Medulla oblongata (tissue), 1 donor: ENCODE data around the gene RPUSD2.

Experiments
- DNase-seq: peaks from one replicate; pipeline ENCODE4 v3.0.0-alpha.2; 2015; ENCODE audit errors: extremely low spot score

RPUSD2 gene, protein sequence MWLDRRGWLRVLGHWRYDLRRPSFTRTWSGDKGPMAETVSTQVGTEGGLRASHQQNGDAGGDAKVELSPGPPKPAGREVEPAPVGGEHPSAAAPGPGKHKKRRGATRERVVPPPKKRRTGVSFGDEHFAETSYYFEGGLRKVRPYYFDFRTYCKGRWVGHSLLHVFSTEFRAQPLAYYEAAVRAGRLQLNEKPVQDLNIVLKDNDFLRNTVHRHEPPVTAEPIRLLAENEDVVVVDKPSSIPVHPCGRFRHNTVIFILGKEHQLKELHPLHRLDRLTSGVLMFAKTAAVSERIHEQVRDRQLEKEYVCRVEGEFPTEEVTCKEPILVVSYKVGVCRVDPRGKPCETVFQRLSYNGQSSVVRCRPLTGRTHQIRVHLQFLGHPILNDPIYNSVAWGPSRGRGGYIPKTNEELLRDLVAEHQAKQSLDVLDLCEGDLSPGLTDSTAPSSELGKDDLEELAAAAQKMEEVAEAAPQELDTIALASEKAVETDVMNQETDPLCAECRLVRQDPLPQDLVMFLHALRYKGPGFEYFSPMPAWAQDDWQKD

DNA sequence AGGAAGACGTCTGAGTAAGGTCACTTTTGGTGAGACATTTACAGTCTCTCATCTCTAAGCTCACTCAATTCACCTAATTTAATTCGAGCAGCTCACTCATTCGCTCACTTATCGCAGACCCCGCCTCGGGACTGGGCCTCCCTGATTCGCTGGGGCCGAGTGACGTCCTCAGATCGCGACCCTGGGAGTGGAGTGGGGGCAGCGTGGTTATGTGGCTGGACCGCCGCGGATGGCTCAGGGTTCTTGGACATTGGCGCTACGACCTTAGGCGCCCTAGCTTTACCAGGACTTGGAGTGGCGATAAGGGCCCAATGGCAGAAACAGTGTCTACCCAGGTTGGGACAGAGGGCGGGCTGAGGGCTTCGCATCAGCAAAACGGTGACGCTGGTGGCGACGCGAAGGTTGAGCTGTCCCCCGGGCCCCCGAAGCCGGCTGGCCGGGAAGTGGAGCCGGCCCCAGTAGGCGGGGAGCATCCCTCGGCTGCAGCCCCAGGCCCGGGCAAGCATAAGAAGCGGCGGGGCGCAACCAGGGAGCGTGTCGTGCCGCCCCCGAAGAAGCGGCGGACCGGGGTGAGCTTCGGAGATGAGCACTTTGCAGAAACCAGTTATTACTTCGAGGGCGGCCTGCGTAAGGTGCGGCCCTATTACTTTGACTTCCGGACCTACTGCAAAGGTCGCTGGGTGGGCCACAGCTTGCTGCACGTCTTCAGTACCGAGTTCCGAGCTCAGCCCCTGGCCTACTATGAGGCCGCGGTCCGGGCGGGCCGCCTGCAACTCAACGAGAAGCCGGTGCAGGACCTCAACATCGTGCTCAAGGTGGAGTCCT, at the start of gene RPUSD2:
TSS of gene RPUSD2 (plus strand) at position 171 of the 825 bp plus-strand sequence. CDS start at position 210, 39 bp downstream.
- DNase-seq: peak; percentile 96

DNA sequence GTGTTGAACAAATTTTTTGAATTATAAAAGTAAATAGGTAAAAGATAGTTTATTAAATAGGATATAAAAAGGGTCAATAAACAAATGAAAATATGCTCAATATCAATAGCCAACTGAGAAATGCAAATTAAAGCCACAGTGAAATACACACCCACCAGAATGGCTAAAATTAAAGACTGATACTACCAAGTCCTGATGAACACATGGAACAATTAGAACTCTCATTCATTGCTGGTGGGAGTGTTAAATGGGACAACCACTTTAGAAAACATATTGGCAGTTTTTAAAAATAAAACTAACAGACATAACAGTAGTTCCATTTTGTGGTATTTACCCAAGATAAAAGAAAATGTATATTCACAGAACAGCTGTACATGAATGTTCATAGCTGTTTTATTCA, 45.5 kb upstream of the RPUSD2 start:
- DNase-seq: no peak

DNA sequence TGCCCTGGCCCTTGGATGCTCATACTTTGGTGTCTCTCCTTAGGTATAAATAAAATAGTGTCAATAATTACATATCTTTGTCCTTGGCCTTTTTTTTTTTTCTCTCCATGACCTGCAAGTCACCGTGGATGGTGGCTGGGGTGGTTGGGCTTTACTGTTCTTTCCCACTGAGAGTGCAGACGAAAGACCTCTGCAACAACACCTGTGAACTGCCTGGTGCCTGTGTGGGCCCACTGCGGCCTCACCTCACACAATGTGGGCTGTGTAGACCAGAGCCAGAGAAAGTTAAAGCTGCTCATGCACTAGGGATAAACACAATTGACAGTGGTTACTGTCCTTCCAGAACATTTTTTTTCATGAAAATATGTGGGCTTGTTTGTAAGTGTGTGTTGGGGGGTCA, 43.2 kb upstream of the RPUSD2 start:
- DNase-seq: no peak

DNA sequence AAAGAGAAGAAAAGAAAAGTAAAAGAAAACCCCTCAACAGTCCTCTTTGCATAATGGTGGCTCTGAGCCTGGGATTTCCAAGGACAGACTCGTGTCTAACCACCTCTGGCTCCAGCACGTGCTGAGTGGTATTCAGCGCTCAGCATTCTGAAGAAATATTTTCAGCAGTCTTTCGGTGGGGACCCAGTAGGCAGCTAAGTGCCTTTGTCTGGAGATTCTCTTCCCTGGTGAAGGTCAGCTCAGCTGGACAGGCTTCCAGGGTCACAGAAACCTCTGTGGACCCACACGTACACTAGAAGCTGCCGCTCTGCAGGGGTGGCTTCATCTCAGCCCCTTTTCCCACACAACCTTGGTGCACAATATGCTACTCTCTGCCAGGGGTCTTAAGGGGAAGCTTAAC, 40.3 kb upstream of the RPUSD2 start:
- no peak for DNase-seq

DNA sequence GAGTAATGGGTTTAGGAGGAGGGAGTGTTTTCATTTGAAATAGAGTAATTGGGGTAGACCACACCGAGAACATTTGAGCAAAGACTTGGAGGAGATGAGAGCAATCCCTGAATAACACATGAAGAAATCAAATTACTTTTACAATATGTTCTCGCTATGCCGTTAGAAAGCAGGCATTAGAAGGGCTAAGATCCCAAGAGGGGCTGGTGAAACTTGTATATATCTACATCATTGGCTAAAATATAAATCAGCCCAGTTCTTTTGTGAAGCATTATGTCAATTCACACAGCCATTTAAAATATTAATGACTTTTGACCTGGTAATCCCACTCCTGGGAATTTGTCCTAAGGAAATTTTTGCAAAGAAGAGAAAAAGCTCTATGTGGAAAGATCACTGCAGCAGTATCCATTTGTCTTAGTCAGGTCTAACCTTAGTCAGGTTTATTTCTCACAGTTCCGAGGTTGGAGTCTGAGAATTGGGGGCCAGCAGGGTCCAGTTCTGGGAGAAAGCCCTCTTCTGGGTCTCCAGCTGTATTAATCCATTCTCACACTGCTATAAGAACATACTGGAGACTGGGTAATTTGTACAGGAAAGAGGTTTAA, 35.2 kb upstream of the RPUSD2 start:
- no peak for DNase-seq

DNA sequence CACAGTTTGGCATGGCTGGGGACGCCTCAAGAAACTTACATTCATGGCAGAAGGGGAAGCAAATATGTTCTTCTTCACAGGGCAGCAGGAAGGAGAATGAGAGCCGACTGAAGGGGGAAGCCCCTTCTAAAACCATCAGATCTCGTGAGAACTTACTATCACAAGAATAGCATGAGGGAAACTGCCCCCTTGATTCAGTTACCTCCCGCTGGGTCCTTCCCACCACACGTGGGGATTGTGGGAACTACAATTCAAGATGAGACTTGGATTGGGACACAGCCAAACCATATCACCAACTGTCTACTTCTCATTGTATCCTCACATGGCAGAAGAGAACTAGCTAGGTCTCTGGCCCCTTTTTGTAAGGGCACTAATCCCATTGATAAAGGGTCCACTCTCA, 34.7 kb upstream of the RPUSD2 start:
- DNase-seq: no peak

DNA sequence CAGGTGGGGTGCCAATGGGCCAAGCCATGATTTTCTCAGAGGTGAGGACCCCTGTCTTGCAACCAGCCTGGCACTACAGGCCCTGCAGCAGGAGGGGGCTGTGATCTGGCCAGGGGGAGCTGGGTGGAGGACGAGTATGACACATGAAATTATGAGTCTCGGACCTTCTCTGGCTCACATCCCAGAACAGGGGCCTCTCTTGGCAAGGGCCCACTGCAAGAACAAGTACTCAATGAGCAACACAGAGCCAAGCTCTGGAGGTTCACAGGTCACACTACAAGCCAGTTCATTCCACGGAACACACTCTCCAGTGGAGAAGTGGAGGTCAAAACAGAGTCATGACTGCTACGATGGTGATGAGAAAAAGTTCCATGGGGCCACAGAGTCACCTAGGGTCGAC, 32.6 kb upstream of the RPUSD2 start:
- no peak for DNase-seq

DNA sequence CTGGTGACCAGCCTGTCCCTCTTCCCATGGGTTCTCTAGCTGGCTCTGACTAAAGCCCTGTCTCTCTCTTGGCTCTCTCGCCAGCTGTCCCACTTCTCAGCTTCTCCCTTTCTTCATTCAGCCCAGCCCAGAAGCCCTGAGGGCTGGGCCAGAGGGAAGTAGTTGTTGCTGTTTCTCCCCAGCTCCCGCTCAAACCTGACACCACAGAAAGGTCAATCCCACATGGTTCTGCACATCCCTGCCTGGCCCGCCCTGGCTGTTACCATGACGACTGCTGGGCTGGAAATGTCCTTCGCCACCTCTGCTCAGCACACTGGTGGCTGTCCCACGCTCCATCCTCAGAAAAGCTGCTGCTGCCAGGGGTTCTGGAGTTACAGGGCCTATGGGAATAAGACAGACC, 30.1 kb upstream of the RPUSD2 start:
- no peak for DNase-seq

DNA sequence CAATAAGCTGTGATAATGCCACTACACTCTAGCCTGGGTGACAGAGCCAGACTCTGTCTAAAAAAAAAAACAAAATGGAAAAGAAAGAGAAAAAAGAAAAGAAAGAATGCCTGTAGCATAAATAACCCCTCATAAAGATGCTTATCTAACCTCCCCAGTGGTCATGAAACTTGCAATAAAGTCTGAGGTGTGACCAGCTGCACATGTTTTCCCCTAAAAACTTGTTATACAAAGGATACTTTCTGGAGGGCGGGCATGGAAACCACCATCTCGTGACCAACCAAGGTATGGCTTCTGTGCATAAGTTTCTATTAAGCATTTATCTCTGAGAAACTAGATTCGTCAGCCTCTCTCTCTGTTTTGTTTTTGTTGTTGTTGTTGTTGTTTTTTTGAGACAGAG, 26.0 kb upstream of the RPUSD2 start:
- no peak for DNase-seq

DNA sequence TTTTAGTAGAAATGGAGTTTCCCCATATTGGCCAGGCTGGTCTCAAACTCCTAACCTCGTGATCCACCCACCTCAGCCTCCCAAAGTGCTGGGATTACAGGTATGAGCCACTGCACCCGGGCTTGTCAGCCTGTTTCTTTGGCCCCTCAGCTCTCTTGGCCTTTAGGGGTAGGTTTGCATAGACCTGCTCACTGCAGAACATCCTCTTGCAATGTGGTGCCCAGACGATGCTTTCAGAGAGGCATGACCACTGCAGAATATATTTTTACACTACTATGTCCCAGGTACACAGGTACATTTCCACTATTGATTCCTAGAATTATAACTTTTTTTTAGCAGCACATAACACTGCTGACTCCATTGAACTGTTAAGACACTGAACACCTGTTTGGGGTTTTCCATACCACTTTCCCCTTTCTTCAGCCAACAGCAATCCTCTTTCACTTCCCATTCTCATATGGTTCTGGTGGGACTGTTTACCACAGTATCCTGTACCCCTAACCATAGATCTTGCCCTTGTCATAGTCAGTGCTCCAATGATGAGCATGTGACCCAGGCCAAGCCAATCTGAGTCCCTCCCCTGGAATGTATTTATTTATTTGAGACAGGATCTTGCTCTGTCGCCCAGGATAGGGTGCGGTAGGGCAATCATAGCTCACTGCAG, 25.3 kb upstream of the RPUSD2 start:
- no peak for DNase-seq

DNA sequence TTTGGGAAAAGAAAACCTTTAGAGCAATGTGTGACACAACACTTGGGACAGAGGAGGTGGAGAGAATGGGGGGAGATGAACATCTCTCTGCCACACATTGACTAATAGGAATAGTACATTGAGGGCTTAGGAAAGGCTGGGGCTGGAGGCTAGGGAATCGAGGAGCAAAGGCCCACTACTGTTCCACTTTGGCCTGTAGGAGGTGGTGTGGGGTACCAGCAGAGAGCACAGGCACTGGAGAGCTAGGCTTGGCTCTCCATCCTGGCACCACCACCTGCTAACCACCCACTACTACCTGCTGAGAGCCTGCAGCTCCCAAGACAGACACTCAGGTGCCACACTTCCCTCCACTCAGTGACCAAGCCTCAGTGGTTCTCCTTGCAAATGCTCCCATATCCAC, 23.6 kb upstream of the RPUSD2 start:
- no peak for DNase-seq

DNA sequence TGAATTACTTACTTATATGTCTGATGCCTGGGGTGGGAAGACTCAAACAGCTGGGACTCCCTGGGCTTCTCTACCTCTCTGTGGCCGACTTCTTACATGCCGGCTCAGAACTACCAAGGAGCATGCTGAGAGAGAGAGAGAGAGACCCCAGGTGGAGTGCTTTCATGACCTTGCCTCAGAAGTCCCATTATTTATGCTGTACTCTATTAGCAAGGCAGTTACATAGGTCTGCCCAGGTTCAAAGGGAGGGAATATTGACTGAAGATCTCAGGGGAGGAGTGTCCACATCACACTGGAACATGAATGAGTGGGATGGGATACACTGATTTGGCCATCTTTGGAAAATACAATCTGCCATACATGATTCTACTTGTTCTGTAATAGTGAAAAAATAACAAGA, 20.5 kb upstream of the RPUSD2 start:
- no peak for DNase-seq

DNA sequence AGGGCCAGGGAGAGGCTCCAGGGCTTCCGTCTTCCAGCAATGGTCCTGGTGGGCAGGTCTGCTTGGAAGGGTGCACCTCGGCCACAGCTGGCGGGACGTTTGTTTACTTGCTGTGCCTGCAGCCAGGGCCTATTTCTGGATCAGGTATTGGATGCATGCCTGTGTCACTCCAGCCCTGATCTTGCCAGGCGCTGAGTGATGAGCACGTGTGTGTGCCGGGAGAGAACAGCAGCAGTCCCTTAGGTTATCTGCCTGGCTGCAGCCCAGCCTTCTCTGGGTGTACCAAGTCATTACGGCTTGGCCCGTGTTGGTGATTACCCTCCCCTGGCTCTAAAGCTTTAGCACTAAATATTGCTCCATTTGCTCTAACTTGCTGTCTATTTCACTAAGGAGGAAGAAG, 19.2 kb upstream of the RPUSD2 start:
- no peak for DNase-seq

DNA sequence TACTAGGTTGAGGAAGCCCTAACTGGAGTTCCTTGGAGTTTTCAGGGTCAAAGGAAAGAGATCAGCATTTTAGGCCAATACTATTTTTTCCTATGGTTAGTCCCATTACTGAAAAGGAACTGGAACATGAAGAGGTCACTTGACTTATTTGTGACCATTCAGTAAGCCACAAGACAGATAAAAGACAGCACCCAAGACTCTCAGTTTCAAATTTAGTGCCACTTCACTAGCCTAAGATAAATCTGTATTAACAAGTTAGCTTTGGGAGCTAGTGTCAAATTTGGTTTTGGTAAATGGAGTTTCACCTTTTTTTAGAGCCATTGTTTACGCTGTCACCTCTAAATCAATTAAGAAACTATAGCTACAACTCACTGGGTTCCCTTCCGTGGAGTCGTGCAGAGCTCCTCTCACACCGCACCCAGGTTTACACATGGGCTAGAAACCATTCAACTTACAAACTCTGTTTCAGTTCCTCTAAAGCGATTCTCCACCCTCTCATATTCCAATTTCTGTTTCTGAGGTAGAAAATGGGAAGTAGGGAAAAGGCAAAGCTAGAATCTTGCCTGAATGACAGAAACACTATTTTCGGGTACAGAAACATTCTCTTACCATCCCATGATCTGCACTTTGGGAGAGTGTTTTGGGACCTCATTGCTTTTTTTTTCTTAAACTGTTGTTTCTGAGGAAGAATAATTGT, 18.6 kb upstream of the RPUSD2 start:
- peak; percentile 65 for DNase-seq

DNA sequence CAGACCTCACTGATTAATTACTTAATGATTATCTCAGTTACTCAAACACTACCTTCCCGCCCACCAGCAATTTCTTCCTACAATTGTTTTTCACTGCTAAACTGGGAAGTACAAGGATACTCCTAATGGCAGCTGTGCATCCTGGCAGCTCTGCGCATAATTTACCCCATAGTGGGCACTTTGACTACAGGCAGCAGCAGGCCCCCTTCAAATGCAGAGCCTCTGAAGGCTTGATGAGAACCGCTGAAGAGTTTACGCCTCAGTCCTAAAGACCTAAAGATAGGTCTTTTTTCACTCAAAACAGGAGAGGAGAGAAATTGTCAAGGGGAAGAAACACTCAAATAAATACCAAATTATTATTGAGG, 15.0 kb upstream of the RPUSD2 start:
- DNase-seq: no peak

DNA sequence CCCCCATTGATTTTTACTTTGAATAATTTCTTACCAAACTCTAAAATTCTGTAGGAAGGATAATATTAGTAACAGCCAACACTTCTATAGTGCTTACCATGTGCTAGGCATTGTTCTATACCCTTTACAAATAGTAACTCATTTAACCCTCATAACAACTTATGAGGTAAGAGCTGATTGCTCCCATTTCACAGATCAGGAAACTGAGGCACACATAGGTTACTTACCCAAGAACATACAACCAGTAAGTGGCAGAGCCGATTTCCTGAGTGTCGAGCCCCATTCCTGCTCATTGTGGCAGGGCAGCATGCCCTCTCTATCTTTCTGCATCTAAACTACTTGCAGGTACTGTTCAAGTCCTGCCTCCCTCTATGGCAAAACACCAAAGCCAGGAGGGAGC, 13.2 kb upstream of the RPUSD2 start:
- DNase-seq: no peak

DNA sequence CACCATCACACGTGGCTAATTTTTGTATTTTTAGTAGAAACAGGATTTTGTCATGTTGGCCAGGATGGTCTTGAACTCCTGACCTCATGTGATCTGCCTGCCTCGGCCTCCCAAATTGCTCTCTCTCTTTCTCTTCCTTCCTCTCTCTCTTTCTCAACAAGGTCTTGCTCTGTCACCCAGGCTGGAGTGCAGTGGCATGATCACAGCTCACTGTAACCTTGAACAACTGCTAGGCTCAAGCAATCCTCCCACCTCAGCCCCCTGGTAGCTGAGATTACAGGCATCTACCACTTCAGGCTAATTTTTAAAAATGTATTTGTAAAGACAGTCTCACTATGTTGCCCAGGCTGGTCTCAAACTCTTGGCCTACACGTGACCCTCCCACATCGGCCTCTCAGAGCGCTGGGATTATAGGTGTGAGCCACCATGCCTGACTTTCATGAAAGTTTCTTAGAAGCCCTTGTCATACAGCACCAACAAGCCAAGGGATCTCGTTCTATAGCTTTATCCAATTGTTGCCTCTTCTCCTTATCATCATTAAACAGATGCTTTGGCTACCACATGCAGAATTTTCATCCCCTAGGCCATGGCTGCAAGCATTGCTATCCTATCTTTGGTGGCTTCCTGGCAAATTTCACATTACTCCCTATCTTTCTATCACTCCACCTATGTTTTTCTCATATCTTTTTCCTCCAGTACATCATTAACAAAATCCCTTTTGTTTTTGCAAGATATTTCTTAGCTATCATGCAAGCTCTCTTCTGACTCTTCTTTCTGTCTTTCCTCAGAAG, 10.0 kb upstream of the RPUSD2 start:
- no peak for DNase-seq

DNA sequence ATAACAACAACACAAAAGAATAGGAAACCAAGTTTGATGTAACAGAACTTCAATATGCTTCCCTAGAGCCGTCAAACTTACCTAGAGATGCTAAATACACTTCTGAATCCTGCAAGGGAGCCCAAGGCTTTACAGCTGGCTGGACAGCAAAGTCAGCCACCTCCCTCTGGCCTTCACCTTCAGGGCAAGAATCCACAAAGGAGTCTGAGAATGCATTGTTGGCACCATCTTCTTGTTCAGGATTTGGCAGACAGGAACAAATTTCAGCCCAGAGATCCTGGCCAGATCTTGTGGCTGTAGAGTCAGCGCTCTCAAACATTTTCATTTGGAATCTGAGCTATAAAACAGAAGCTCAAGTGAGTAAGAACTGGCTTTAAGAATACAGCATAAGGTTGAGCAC, 6.4 kb upstream of the RPUSD2 start:
- DNase-seq: no peak

DNA sequence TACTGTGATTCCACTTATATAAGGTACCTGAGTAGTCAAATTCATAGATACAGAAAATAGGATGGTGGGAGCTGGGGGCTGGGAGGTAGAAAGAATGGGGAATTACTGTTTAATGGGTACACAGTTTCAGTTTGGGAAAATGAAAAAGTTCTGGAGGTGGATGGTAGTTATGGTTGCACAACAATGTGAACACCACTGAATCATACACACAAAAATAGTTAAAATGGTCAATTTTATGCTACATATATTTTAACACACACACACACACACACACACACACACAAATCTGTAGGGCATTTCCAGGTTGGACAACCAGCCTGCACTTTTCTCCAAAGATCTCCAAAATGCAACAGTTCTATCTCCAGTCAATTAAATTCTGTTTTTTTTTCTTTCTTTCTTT, 5.7 kb upstream of the RPUSD2 start:
- DNase-seq: no peak

DNA sequence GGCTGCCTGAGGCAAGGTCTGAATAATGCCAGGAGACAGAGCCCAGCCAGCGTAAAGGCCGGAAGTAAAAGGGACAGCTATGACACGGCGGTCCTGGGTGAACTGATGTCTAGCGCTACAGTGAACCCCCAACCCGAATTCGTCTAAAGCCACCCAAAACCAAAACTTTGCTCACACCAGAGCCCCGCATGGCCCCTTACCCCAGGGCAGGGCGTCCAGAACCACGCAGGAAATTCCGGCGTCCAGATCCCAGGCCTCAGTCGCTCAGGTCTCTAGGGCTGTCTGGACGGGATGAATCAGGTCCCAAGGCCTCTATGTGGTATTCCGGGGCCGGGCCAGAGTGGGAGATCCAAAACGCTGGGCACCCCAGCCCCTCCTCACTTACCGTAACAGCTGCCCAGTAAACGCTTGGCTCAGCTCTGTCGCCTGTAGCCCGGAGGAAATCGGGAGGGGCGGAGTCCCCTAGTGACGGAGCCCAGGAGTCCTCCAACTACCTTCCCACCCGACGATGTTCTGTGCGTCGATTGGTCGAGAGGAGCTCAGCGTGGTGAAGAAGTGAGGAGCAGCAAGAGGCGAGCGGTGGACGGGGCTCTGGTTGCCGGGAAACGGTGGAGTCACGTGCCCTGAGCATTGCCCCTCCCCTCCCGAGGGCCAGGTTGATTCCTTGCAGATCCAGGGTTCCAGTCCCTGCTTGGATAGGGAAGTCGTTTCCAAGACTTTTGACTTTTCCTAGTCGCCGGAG, 4.3 kb upstream of the RPUSD2 start, which contains the start of gene CCDC32:
TSS of gene CCDC32 (minus strand) at position 452 of the 742 bp plus-strand sequence. CDS start 2,027 bp downstream, outside the sequence.
- DNase-seq: peak; percentile 100
